ENCODE data around the gene PSME3IP1.

Gene PSME3IP1

DNA sequence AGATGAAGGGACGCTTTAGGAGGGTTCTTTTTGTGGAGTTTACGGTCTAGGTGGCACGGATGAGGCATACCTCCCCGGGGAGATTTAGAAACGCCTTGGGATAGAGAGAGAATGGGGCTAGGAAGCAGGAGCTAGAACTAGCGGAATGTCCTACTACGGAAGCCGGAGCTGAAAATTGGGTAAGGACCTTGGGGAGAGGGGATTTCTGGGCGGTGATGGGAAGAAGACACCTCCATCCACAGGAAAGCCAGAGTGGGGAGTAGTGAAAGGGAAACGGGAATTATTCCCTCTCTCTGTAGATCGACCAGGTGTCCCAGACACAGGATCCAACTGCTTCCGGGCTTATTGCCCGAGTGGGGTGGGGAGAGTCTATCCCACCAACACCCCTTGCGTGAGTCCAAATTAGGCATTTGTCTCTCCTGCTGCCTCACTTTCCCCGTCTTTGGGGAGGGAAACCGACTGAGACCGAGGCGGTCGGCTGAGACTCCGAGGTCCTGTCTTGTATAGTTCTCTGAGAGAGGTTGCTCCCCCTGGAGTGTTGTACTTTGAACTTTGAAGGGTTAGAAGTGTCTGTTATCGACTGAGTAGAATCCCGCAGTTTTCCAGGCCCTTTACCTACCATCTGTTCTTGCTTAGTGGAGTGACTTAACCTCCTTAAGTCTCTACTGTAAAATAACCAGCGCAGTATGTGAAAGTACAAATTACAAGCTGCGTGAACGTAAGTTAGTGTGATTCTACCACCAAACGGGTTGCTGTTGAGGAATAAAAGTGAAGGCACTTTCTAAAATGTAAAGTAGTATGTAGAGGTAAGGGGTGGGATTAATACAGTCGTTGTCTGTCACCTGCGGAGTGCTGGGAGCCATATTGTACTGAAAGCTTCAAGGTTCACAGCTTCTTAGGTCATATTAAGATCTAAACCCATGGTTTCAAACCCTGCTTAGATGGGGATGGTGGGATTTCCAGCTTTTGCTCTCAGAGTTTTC, 1.3 kb upstream of the PSME3IP1 start:
- TF ChIP-seq REST (IDR thresholded peaks at IDR 0.05; ENCODE audit: low read depth) (no peak), YY1 (IDR thresholded peaks at IDR 0.05; ENCODE audit: low read depth) (0 out of 2 replicates have a peak, but pooled peaks have one; percentile 32)

DNA sequence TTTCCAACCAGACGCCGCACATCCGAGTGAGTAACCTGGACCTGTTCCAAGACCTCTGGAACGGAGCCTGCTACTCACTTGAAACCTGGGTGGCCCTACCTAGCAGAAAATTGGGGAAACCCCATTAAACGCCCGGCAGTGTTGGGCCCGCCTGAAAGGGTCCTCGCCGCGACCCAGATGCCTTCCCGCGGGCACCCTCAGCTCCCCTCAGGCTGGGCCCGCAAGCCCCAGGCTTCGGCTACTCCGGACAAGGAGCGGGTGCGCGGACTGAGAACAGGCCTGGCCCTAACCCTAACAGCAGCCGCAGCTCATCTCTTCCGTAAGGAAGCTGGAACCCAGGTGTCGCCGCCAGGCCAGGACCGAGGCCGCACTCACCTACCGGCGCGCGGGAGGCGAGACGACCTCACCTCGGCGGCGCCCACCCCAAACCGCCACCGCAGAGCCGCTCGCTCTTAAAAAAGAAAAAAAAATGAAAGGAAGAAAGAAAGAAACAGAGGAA, 344 bp downstream of the PSME3IP1 start:
- TF ChIP-seq, protein P1, sequence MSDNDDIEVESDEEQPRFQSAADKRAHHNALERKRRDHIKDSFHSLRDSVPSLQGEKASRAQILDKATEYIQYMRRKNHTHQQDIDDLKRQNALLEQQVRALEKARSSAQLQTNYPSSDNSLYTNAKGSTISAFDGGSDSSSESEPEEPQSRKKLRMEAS (IDR thresholded peaks at IDR 0.05): peak; percentile 49; the same call in 1 of the 2 replicates
- no peak for TF ChIP-seq CREB1 (IDR thresholded peaks at IDR 0.05; ENCODE audit: low read depth)
- peak; percentile 56 for TF ChIP-seq NFIC (IDR thresholded peaks at IDR 0.05)

- TF ChIP-seq EGR1 (IDR thresholded peaks at IDR 0.05) (no peak), FOXM1 (IDR thresholded peaks at IDR 0.05; ENCODE audit: borderline replicate concordance, low read depth) (no peak), ZBTB7A (IDR thresholded peaks at IDR 0.05; ENCODE audit: low read depth) (no peak), REST (IDR thresholded peaks at IDR 0.05; ENCODE audit: low read depth) (no peak), TEAD4 (IDR thresholded peaks at IDR 0.05) (no peak), YY1 (IDR thresholded peaks at IDR 0.05; ENCODE audit: low read depth) (no peak), RAD21 (IDR thresholded peaks at IDR 0.05; ENCODE audit: low read depth) (no peak), CEBPB (IDR thresholded peaks at IDR 0.05) (no peak)
Observed at GRCh38 chr16:57184887-57185445, 873 bp downstream of the PSME3IP1 start.

DNA sequence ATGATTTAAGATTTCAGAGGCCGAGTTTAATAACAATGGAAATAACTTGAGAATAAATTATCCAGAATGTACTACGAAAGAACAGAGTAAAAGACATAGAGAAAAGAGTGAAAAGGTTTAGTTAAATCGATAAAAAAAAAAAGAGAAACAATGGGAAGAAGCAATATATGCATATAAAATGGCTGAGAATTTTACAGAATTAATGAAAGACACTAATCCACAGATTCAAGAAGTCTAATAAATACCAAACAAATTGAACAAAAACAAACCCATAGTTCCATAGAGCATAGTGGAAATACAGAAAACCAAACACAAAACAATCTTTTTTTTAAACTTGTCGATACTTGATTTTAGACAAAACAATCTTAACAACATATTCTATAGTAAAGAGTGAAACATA, 1.7 kb downstream of the PSME3IP1 start:
- TF ChIP-seq EGR1 (IDR thresholded peaks at IDR 0.05): no peak
- TF ChIP-seq YY1 (IDR thresholded peaks at IDR 0.05; ENCODE audit: low read depth): no peak
- TF ChIP-seq, protein P2, sequence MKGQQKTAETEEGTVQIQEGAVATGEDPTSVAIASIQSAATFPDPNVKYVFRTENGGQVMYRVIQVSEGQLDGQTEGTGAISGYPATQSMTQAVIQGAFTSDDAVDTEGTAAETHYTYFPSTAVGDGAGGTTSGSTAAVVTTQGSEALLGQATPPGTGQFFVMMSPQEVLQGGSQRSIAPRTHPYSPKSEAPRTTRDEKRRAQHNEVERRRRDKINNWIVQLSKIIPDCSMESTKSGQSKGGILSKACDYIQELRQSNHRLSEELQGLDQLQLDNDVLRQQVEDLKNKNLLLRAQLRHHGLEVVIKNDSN (IDR thresholded peaks at IDR 0.05): no peak
- no peak for TF ChIP-seq RAD21 (IDR thresholded peaks at IDR 0.05; ENCODE audit: low read depth)
- TF ChIP-seq EP300 (IDR thresholded peaks at IDR 0.05; ENCODE audit: borderline replicate concordance): no peak
- no peak for TF ChIP-seq REST (IDR thresholded peaks at IDR 0.05; ENCODE audit: low read depth)
- no peak for TF ChIP-seq TCF12 (IDR thresholded peaks at IDR 0.05; ENCODE audit: low read depth)
- no peak for TF ChIP-seq CREB1 (IDR thresholded peaks at IDR 0.05; ENCODE audit: low read depth)
- TF ChIP-seq FOXM1 (IDR thresholded peaks at IDR 0.05; ENCODE audit: borderline replicate concordance, low read depth): no peak
- no peak for TF ChIP-seq TEAD4 (IDR thresholded peaks at IDR 0.05)
- no peak for TF ChIP-seq ZBTB7A (IDR thresholded peaks at IDR 0.05; ENCODE audit: low read depth)
- TF ChIP-seq NFIC (IDR thresholded peaks at IDR 0.05): no peak
- no peak for TF ChIP-seq TAF1 (IDR thresholded peaks at IDR 0.05; ENCODE audit: low read depth)
- no peak for TF ChIP-seq CEBPB (IDR thresholded peaks at IDR 0.05)

DNA sequence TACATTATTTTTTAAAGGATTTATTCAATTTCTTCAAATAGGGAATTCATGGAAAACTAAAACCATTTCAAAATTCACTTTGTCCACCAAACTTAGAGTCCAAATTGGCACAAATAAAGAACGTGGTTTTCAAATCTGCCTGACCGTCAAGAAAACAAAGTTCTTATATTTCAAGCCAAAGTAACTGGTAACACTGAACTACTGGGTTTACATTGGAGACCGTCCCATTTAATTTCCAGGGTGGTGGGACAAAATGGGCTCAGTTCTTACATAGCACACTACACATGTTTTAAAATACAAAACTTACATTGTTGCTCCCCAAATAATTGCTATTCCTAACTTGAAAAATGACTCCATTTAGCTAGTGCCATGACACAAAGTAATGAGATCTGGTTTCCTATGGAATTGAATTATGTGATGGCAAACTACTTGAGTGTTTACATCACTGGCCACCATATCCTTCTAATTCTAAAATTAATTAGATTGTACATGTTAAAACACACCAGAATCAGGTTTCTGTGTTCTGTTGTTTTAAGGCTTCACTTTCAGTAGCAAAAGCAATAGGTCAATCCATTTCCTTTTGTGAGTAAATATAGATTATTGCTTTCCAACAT, 6.5 kb downstream of the PSME3IP1 start:
- no peak for TF ChIP-seq ZBTB7A (IDR thresholded peaks at IDR 0.05; ENCODE audit: low read depth)
- TF ChIP-seq EP300 (IDR thresholded peaks at IDR 0.05; ENCODE audit: borderline replicate concordance): no peak
- TF ChIP-seq, protein P1 (IDR thresholded peaks at IDR 0.05): no peak
- TF ChIP-seq TEAD4 (IDR thresholded peaks at IDR 0.05): no peak
- TF ChIP-seq YY1 (IDR thresholded peaks at IDR 0.05; ENCODE audit: low read depth): no peak
- no peak for TF ChIP-seq TCF12 (IDR thresholded peaks at IDR 0.05; ENCODE audit: low read depth)
- TF ChIP-seq FOXM1 (IDR thresholded peaks at IDR 0.05; ENCODE audit: borderline replicate concordance, low read depth): no peak
- TF ChIP-seq, protein P2 (IDR thresholded peaks at IDR 0.05): no peak

Data from Ishikawa (cell line).